Vagina (tissue), 2 donors: Measurements from ENCODE around the gene PRR5L. TPM values are rescaled to one million over a fixed set of nuclear protein-coding genes. Genes with fewer than 3 reads are reported as not detected.
A peak's percentile ranks its signal among the peaks of the same experiment; 100 is the strongest.

ENCODE experiments used
- DNase-seq, 2 donors: peaks; one replicate each; pipeline ENCODE4 v3.0.0-alpha.2; 2017; ENCODE audit errors: extremely low spot score in 2 of 2
- H3K27ac ChIP-seq: fragments of 200-600 bp; sonication (generic); one replicate; pipeline ENCODE4 v1.5.1; 2019
- H3K27me3 ChIP-seq: fragments of 200-600 bp; sonication (generic); one replicate; pipeline ENCODE4 v1.5.1; 2019
- H3K36me3 ChIP-seq, 2 donors: fragments of 200-600 bp; sonication (generic); one replicate each; pipeline ENCODE4 v1.5.1; 2017 to 2019
- H3K4me1 ChIP-seq: fragments of 200-600 bp; sonication (generic); one replicate; pipeline ENCODE4 v1.5.1; 2019
- H3K4me3 ChIP-seq, 2 donors: fragments of 200-600 bp; sonication (generic); 1 replicate in 1 of 2; 2 replicates in 1 of 2; pipeline ENCODE4 v1.5.1; 2016 to 2019
- H3K9me3 ChIP-seq: fragments of 200-600 bp; sonication (generic); one replicate; pipeline ENCODE4 v1.5.1; 2019
- POLR2A ChIP-seq, 2 donors: fragments of 450-650 bp; IDR thresholded peaks; one replicate each; pipeline ENCODE4 v1.6.1; 2017; ENCODE audit warnings: antibody characterized with exemption in 2 of 2, mild to moderate bottlenecking in 2 of 2, moderate library complexity in 2 of 2
- POLR2AphosphoS5 ChIP-seq, 2 donors: sonication (generic); formaldehyde crosslinking; IDR thresholded peaks; one replicate each; pipeline ENCODE4 v1.9.0; 2017; ENCODE audit warnings: antibody characterized with exemption in 2 of 2, mild to moderate bottlenecking in 2 of 2, low read depth in 1 of 2; ENCODE audit not compliant: insufficient read depth in 1 of 2
- intact Hi-C: fragments of 100-400 bp; cut with DNase I; formaldehyde crosslinking; loops from one replicate; pipeline ENCODE4 v1.15.1; 2023
- total RNA-seq: library from RNA; depleted of rRNA; stranded (reverse); fragments of >200 nt; gene quantifications from one replicate; pipeline ENCODE4 v1.2.3, GENCODE V29; 2016
- TF ChIP-seq, protein P1 (sequence below), 3 experiments: fragments of 450-650 bp in 2 of 3; fragments of 200-600 bp in 1 of 3; sonication (generic) in 1 of 3; IDR thresholded peaks; one replicate each; pipeline ENCODE4 v1.5.1; 2017 to 2019; ENCODE audit warnings: antibody characterized with exemption in 3 of 3, mild to moderate bottlenecking in 2 of 3, moderate library complexity in 2 of 3

Gene PRR5L
- total RNA-seq, 1 donor from 2014 or later: 27.5 TPM

GRCh38 chr11:36278531-36279282 is 17.4 kb upstream of the PRR5L start:
- Histone ChIP-seq H3K4me1 (no peaks in the 10 kb centered on the region), H3K9me3 (no peaks in the 10 kb centered on the region), H3K4me3 (no peak overlapping the region), H3K36me3 (peaks cover 0 to 26% of the 10 kb centered on the region in 2 donors), H3K27me3 (no peaks in the 10 kb centered on the region), H3K27ac (no peak overlapping the region)
- TF ChIP-seq POLR2AphosphoS5 (IDR thresholded peaks at IDR 0.05; ENCODE audit: insufficient read depth in 1 of 2, low read depth in 1 of 2) (no peak), POLR2A (IDR thresholded peaks at IDR 0.05) (no peak)
- TF ChIP-seq, protein P1, sequence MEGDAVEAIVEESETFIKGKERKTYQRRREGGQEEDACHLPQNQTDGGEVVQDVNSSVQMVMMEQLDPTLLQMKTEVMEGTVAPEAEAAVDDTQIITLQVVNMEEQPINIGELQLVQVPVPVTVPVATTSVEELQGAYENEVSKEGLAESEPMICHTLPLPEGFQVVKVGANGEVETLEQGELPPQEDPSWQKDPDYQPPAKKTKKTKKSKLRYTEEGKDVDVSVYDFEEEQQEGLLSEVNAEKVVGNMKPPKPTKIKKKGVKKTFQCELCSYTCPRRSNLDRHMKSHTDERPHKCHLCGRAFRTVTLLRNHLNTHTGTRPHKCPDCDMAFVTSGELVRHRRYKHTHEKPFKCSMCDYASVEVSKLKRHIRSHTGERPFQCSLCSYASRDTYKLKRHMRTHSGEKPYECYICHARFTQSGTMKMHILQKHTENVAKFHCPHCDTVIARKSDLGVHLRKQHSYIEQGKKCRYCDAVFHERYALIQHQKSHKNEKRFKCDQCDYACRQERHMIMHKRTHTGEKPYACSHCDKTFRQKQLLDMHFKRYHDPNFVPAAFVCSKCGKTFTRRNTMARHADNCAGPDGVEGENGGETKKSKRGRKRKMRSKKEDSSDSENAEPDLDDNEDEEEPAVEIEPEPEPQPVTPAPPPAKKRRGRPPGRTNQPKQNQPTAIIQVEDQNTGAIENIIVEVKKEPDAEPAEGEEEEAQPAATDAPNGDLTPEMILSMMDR (IDR thresholded peaks at IDR 0.05): no peak
- no peak for DNase-seq
- intact Hi-C loops: no loop called here

GRCh38 chr11:36280531-36280930 is 15.6 kb upstream of the PRR5L start:
- no peaks in the 10 kb centered on the region for H3K9me3 ChIP-seq
- intact Hi-C loops: no loop called here
- peak in 1 of 2 donors; percentile 8 for DNase-seq
- peaks cover 0 to 12% of the 10 kb centered on the region in 2 donors for H3K36me3 ChIP-seq
- H3K4me1 ChIP-seq: no peaks in the 10 kb centered on the region
- TF ChIP-seq POLR2A (IDR thresholded peaks at IDR 0.05): no peak
- TF ChIP-seq, protein P1 (IDR thresholded peaks at IDR 0.05): no peak
- TF ChIP-seq POLR2AphosphoS5 (IDR thresholded peaks at IDR 0.05; ENCODE audit: insufficient read depth in 1 of 2, low read depth in 1 of 2): no peak
- H3K4me3 ChIP-seq: no peak overlapping the region
- no peak overlapping the region for H3K27ac ChIP-seq
- H3K27me3 ChIP-seq: no peaks in the 10 kb centered on the region

- no peak overlapping the region for H3K4me3 ChIP-seq
- no peak overlapping the region for H3K27ac ChIP-seq
- TF ChIP-seq, protein P1 (IDR thresholded peaks at IDR 0.05): no peak
- TF ChIP-seq POLR2A (IDR thresholded peaks at IDR 0.05): no peak
- TF ChIP-seq POLR2AphosphoS5 (IDR thresholded peaks at IDR 0.05; ENCODE audit: insufficient read depth in 1 of 2, low read depth in 1 of 2): no peak
- no peak for DNase-seq
- H3K9me3 ChIP-seq: no peaks in the 10 kb centered on the region
- intact Hi-C loops: no loop called here
- H3K27me3 ChIP-seq: no peaks in the 10 kb centered on the region
- peaks cover 0 to 5% of the 10 kb centered on the region in 2 donors for H3K36me3 ChIP-seq
- H3K4me1 ChIP-seq: no peaks in the 10 kb centered on the region
These were observed 14.2 kb upstream of the PRR5L start for GRCh38 chr11:36281850-36282249.

DNA sequence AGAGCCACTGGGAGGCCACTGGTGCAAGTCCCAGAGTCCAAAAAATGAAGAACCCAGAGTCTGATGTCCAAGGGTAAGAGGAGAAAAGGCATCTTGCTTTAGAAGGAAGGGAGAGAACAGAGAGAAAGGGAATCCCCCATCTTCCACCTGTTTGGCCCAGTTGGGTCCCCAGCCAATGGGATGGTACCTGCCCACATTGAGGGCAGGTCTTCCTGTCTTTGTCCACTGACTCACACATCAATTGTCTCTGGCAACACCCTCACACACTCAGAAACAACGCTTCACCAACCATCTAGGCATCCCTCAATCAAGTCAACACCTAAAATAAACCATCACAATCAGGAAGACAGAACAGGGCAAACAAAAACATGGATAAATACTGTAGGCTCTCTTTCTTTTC is 13.2 kb upstream of the PRR5L start:
- peaks cover 5% of the 10 kb centered on the region for H3K4me1 ChIP-seq

More for the DNA sequence above, 13.2 kb upstream of the PRR5L start:
- intact Hi-C loops: no loop called here
- no peak overlapping the region for H3K4me3 ChIP-seq
- no peaks in the 10 kb centered on the region for H3K9me3 ChIP-seq
- TF ChIP-seq POLR2AphosphoS5 (IDR thresholded peaks at IDR 0.05; ENCODE audit: insufficient read depth in 1 of 2, low read depth in 1 of 2) (no peak), POLR2A (IDR thresholded peaks at IDR 0.05) (no peak)
- TF ChIP-seq, protein P1 (IDR thresholded peaks at IDR 0.05): no peak
- DNase-seq: peak in 1 of 2 donors; percentile 37
- H3K27ac ChIP-seq: no peak overlapping the region
- no peaks in the 10 kb centered on the region for H3K27me3 ChIP-seq
- peaks cover 0 to 5% of the 10 kb centered on the region in 2 donors for H3K36me3 ChIP-seq
